IMR-90 (cell line): ENCODE data around the gene TMEM8B.

Experiments used
- CEBPB ChIP-seq: IDR thresholded peaks from 2 replicates; pipeline ENCODE4 v1.6.1; 2012; ENCODE audit warnings: low read depth, low read length, improper control_type of control experiment
- FOS ChIP-seq: fragments of 150-350 bp; IDR thresholded peaks from 2 replicates; pipeline ENCODE4 v1.6.1; 2016; ENCODE audit warnings: low read depth, low read length
- MAZ ChIP-seq: IDR thresholded peaks from 2 replicates; pipeline ENCODE4 v1.6.1; 2012; ENCODE audit warnings: low read depth, mild to moderate bottlenecking, low read length, improper control_type of control experiment, moderate library complexity, borderline replicate concordance
- POLR2A ChIP-seq: IDR thresholded peaks from 2 replicates; pipeline ENCODE4 v1.6.1; 2012; ENCODE audit warnings: mild to moderate bottlenecking, low read depth, low read length
- RCOR1 ChIP-seq: IDR thresholded peaks from 2 replicates; pipeline ENCODE4 v1.6.1; 2012; ENCODE audit warnings: mild to moderate bottlenecking, low read length, improper control_type of control experiment; ENCODE audit not compliant: insufficient replicate concordance
- RFX5 ChIP-seq: IDR thresholded peaks from 2 replicates; pipeline ENCODE4 v1.8.0; 2012; ENCODE audit warnings: low read depth, mild to moderate bottlenecking, low read length, moderate library complexity
- TF ChIP-seq, protein P1 (sequence below): conservative IDR thresholded peaks from 2 replicates; pipeline ENCODE4 v1.5.1; 2012; ENCODE audit warnings: mild to moderate bottlenecking, low read depth, low read length, improper control_type of control experiment

DNA sequence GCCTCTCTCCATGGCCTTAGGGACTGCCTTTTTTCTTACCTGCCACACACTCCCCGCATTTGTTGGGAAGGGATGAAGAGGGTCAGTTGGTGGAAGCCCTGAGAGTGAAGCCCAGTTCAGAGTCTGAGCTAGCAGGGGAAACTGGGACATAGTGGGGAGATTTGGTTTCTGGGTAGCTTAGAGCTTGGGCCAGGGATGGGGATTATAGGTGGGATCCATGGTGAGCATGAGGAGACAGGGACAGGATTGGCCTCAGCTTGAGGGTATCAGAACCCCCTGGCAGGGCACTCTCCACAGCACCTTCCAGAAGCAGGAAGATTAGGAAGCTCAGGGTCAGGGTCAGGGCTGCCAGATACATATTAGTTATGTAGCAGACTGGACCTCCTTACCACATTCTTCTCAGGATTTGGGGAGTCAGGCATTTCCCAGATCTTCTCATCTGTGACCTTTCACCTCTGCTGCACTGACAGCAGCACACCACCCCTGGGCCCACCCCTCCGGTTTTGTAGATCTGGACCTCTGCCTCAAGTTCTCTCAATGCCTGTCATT, 23.3 kb downstream of the TMEM8B start:
- TF ChIP-seq, protein P1, sequence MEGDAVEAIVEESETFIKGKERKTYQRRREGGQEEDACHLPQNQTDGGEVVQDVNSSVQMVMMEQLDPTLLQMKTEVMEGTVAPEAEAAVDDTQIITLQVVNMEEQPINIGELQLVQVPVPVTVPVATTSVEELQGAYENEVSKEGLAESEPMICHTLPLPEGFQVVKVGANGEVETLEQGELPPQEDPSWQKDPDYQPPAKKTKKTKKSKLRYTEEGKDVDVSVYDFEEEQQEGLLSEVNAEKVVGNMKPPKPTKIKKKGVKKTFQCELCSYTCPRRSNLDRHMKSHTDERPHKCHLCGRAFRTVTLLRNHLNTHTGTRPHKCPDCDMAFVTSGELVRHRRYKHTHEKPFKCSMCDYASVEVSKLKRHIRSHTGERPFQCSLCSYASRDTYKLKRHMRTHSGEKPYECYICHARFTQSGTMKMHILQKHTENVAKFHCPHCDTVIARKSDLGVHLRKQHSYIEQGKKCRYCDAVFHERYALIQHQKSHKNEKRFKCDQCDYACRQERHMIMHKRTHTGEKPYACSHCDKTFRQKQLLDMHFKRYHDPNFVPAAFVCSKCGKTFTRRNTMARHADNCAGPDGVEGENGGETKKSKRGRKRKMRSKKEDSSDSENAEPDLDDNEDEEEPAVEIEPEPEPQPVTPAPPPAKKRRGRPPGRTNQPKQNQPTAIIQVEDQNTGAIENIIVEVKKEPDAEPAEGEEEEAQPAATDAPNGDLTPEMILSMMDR: no peak
- no peak for TF ChIP-seq CEBPB
- TF ChIP-seq FOS: no peak
- TF ChIP-seq RFX5: no peak
- TF ChIP-seq POLR2A: no peak
- no peak for TF ChIP-seq MAZ
- TF ChIP-seq RCOR1: no peak
